Neural cell (in vitro differentiated cells): Measurements from ENCODE around the gene SERTAD1. TPM values are rescaled to one million over a fixed set of nuclear protein-coding genes. Genes with fewer than 3 reads are reported as not detected.

Experiments
- H2AFZ ChIP-seq: fragments of 200-600, 300-800 bp; sonication (generic), shearing (Covaris generic); 2 replicates; pipeline ENCODE4 v1.6.0; 2014; ENCODE audit warnings: low read depth, mild to moderate bottlenecking, antibody characterized with exemption, low read length, moderate library complexity
- H3F3A ChIP-seq: fragments of 200-600 bp; shearing (Covaris generic); 2 replicates; pipeline ENCODE4 v1.6.1; 2016; ENCODE audit warnings: mild to moderate bottlenecking, moderate library complexity, mixed read lengths, antibody characterized with exemption, low read length; ENCODE audit not compliant: insufficient read depth, poor library complexity, severe bottlenecking
- H3K27ac ChIP-seq: fragments of 200-600, 300-800 bp; sonication (generic), shearing (Covaris generic); 2 replicates; pipeline ENCODE4 v1.5.1; 2014; ENCODE audit warnings: mild to moderate bottlenecking, low read length, moderate library complexity
- H3K27me3 ChIP-seq: fragments of 300-800, 200-600 bp; sonication (generic), shearing (Covaris generic); 2 replicates; pipeline ENCODE4 v1.6.0; 2014; ENCODE audit warnings: mild to moderate bottlenecking, low read depth, low read length, moderate library complexity; ENCODE audit not compliant: insufficient read depth
- H3K36me3 ChIP-seq: fragments of 300-800, 200-600 bp; sonication (generic), shearing (Covaris generic); 2 replicates; pipeline ENCODE4 v1.5.1; 2014; ENCODE audit warnings: mild to moderate bottlenecking, antibody characterized with exemption, low read length, moderate library complexity; ENCODE audit not compliant: insufficient read depth
- H3K4me2 ChIP-seq: fragments of 300-800, 200-600 bp; sonication (generic), shearing (Covaris generic); 2 replicates; pipeline ENCODE4 v1.6.0; 2014; ENCODE audit warnings: mild to moderate bottlenecking, low read length
- H3K4me3 ChIP-seq: fragments of 300-800, 200-600 bp; sonication (generic), shearing (Covaris generic); 2 replicates; pipeline ENCODE4 v1.5.1; 2014; ENCODE audit warnings: mild to moderate bottlenecking, low read length, moderate library complexity
- H3K79me2 ChIP-seq: fragments of 200-600 bp; shearing (Covaris generic); replicated peaks from 2 replicates; pipeline ENCODE4 v1.6.0; 2014; ENCODE audit warnings: mild to moderate bottlenecking, low read length, moderate library complexity; ENCODE audit not compliant: insufficient read depth
- H3K9ac ChIP-seq: fragments of 300-800, 200-600 bp; sonication (generic), shearing (Covaris generic); 2 replicates; pipeline ENCODE4 v1.6.1; 2016; ENCODE audit warnings: mild to moderate bottlenecking, low read length, mixed read lengths
- H3K9me2 ChIP-seq: fragments of 200-600 bp; shearing (Covaris generic); 2 replicates; pipeline ENCODE4 v1.6.1; 2016; ENCODE audit warnings: mild to moderate bottlenecking, low read length, mixed read lengths; ENCODE audit not compliant: insufficient read depth
- H3K9me3 ChIP-seq: fragments of 200-600, 300-800 bp; sonication (generic), shearing (Covaris generic); 2 replicates; pipeline ENCODE4 v1.6.1; 2016; ENCODE audit warnings: mild to moderate bottlenecking, mixed run types, low read length, moderate library complexity, mixed read lengths
- H4K20me1 ChIP-seq: fragments of 200-600 bp; shearing (Covaris generic); 2 replicates; pipeline ENCODE4 v1.6.1; 2016; ENCODE audit warnings: mild to moderate bottlenecking, mixed run types; ENCODE audit not compliant: insufficient read depth
- EP300 ChIP-seq: fragments of 450-650 bp; conservative IDR thresholded peaks from 2 replicates; pipeline ENCODE4 v1.6.1; 2014; ENCODE audit warnings: antibody characterized with exemption, mild to moderate bottlenecking, moderate library complexity; ENCODE audit not compliant: poor library complexity, severe bottlenecking
- EZH2 ChIP-seq: fragments of 200-600, 300-800 bp; shearing (Covaris generic), sonication (generic); IDR thresholded peaks from 2 replicates; pipeline ENCODE4 v1.6.1; 2014; ENCODE audit warnings: antibody characterized with exemption, low read length, borderline replicate concordance, mild to moderate bottlenecking; ENCODE audit not compliant: insufficient read depth, poor library complexity, severe bottlenecking
- MXI1 ChIP-seq: fragments of 450-650 bp; conservative IDR thresholded peaks from 2 replicates; pipeline ENCODE4 v1.6.1; 2014; ENCODE audit warnings: antibody characterized with exemption, mild to moderate bottlenecking; ENCODE audit not compliant: poor library complexity, severe bottlenecking
- POLR2AphosphoS5 ChIP-seq: IDR thresholded peaks from 2 replicates; pipeline ENCODE4 v1.6.1; 2012
- RAD21 ChIP-seq: fragments of 450-650 bp; conservative IDR thresholded peaks from 2 replicates; pipeline ENCODE4 v1.6.1; 2014; ENCODE audit warnings: antibody characterized with exemption, mild to moderate bottlenecking, moderate library complexity
- SMC3 ChIP-seq: fragments of 450-650 bp; conservative IDR thresholded peaks from 2 replicates; pipeline ENCODE4 v1.6.1; 2014; ENCODE audit warnings: antibody characterized with exemption, mild to moderate bottlenecking, moderate library complexity; ENCODE audit not compliant: poor library complexity
- TAF1 ChIP-seq: IDR thresholded peaks from 2 replicates; pipeline ENCODE4 v1.6.1; 2012; ENCODE audit warnings: low read depth
- polyA plus RNA-seq: library from polyadenylated mRNA; depleted of rRNA; stranded (reverse); fragments of >200 nt; gene quantifications from 2 replicates; pipeline ENCODE4 v1.2.3, GENCODE V29; 2014
- TF ChIP-seq, protein P1 (sequence below): fragments of 450-650 bp; IDR thresholded peaks from 2 replicates; pipeline ENCODE4 v1.5.1; 2014; ENCODE audit warnings: antibody characterized with exemption, mild to moderate bottlenecking, moderate library complexity; ENCODE audit not compliant: poor library complexity, severe bottlenecking
- TF ChIP-seq, protein P2 (sequence below): IDR thresholded peaks from 2 replicates; pipeline ENCODE4 v1.6.1; 2012; ENCODE audit warnings: borderline replicate concordance

SERTAD1 gene
- polyA plus RNA-seq, 1 donor from 2014 or later, result 3.3 TPM

DNA sequence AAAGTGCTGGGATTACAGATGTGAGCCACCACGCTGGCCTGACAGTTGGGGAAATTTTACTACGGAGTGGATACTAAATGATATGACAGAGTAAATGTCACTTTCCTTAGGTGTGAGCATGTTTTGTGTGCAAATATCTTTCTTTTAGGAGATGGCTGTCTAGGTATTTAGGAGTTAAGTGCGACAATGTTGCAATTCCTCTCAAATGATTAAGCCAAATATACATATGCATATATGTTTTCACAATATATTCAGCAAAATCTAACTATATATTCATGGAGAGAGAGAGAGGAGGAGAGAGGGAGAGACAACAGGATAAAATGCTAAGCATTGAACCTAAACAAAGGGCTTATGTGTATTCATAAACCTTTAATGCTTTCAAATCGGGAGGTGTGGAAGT, 23.7 kb upstream of the SERTAD1 start:
- Histone ChIP-seq H3K9ac (no peak overlapping the region), H2AFZ (no peak overlapping the region), H3K9me2 (no peaks in the 10 kb centered on the region), H3K27me3 (no peaks in the 10 kb centered on the region), H3F3A (no peaks in the 10 kb centered on the region), H3K79me2 (no peaks in the 10 kb centered on the region), H3K4me2 (no peak overlapping the region), H4K20me1 (no peaks in the 10 kb centered on the region), H3K36me3 (no peaks in the 10 kb centered on the region), H3K4me3 (no peak overlapping the region), H3K9me3 (no peaks in the 10 kb centered on the region), H3K27ac (no peak overlapping the region)
- TF ChIP-seq RAD21 (no peak), TAF1 (no peak), EZH2 (no peak), EP300 (no peak), SMC3 (no peak)

DNA sequence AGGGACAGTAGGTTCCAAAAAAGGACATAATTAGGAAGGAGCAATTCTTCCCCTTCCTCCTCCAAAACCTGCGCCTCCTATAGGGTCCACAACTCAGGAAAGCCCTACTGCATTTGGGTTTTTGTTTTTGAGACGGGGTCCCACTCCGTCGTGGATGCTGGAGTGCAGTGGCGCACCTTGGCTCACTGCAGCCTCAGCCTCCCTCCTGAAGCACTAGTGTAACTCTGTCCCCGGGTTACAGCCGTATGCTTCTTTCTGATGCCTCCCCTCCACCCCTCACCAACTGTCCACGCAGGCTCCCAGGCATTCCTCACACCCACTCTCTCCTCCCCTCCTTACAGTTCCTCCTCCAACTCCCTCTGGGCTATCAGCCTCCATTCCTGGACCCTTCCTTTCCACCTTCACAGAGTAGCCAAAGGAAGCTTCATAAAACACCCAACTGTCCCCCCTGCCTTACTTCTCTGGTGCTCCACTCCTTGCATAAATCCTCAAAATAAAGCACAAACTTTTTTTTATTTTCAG, 20.5 kb upstream of the SERTAD1 start:
- Histone ChIP-seq H3K4me2 (no peak overlapping the region), H3F3A (peaks cover 4% of the 10 kb centered on the region), H3K4me3 (no peak overlapping the region), H3K36me3 (no peaks in the 10 kb centered on the region), H3K27ac (no peak overlapping the region), H3K9me2 (no peaks in the 10 kb centered on the region), H3K9ac (no peak overlapping the region), H3K9me3 (no peaks in the 10 kb centered on the region), H3K79me2 (peaks cover 19% of the 10 kb centered on the region), H4K20me1 (no peaks in the 10 kb centered on the region), H3K27me3 (no peaks in the 10 kb centered on the region), H2AFZ (no peak overlapping the region)
- TF ChIP-seq, protein P1, sequence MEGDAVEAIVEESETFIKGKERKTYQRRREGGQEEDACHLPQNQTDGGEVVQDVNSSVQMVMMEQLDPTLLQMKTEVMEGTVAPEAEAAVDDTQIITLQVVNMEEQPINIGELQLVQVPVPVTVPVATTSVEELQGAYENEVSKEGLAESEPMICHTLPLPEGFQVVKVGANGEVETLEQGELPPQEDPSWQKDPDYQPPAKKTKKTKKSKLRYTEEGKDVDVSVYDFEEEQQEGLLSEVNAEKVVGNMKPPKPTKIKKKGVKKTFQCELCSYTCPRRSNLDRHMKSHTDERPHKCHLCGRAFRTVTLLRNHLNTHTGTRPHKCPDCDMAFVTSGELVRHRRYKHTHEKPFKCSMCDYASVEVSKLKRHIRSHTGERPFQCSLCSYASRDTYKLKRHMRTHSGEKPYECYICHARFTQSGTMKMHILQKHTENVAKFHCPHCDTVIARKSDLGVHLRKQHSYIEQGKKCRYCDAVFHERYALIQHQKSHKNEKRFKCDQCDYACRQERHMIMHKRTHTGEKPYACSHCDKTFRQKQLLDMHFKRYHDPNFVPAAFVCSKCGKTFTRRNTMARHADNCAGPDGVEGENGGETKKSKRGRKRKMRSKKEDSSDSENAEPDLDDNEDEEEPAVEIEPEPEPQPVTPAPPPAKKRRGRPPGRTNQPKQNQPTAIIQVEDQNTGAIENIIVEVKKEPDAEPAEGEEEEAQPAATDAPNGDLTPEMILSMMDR, result no peak
- TF ChIP-seq TAF1 (no peak), POLR2AphosphoS5 (no peak), RAD21 (no peak), EP300 (no peak), SMC3 (no peak), MXI1 (no peak), EZH2 (no peak)
- TF ChIP-seq, protein P2, sequence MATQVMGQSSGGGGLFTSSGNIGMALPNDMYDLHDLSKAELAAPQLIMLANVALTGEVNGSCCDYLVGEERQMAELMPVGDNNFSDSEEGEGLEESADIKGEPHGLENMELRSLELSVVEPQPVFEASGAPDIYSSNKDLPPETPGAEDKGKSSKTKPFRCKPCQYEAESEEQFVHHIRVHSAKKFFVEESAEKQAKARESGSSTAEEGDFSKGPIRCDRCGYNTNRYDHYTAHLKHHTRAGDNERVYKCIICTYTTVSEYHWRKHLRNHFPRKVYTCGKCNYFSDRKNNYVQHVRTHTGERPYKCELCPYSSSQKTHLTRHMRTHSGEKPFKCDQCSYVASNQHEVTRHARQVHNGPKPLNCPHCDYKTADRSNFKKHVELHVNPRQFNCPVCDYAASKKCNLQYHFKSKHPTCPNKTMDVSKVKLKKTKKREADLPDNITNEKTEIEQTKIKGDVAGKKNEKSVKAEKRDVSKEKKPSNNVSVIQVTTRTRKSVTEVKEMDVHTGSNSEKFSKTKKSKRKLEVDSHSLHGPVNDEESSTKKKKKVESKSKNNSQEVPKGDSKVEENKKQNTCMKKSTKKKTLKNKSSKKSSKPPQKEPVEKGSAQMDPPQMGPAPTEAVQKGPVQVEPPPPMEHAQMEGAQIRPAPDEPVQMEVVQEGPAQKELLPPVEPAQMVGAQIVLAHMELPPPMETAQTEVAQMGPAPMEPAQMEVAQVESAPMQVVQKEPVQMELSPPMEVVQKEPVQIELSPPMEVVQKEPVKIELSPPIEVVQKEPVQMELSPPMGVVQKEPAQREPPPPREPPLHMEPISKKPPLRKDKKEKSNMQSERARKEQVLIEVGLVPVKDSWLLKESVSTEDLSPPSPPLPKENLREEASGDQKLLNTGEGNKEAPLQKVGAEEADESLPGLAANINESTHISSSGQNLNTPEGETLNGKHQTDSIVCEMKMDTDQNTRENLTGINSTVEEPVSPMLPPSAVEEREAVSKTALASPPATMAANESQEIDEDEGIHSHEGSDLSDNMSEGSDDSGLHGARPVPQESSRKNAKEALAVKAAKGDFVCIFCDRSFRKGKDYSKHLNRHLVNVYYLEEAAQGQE, result no peak
